CD4-positive, CD25-positive, alpha-beta regulatory T cell (primary cell): ENCODE results near the gene FOXL3. TPM values are rescaled to one million over a fixed set of nuclear protein-coding genes. Genes with fewer than 3 reads are reported as not detected.

ENCODE experiments used
- ATAC-seq, 2 donors: fragments of 150-1000 bp; cut with Tn5 transposase; one replicate each; pipeline ENCODE4 v1.10.0; 2021; ENCODE audit warnings: low read depth in 2 of 2, moderate number of reproducible peaks in 2 of 2, moderate library complexity in 1 of 2
- DNase-seq, 3 donors: peaks; one replicate each; pipeline versions ENCODE4 v3.0.0 to v3.0.0-alpha.2; 2012 to 2022; ENCODE audit warnings: mixed read lengths in 1 of 3
- H3K27ac ChIP-seq: one replicate; pipeline ENCODE4 v1.7.0; 2013; ENCODE audit warnings: mild to moderate bottlenecking, low read length; ENCODE audit not compliant: insufficient read depth, poor library complexity, severe bottlenecking
- H3K27me3 ChIP-seq: one replicate; pipeline ENCODE4 v1.7.0; 2013; ENCODE audit warnings: low read length; ENCODE audit not compliant: control insufficient read depth, insufficient read depth
- H3K36me3 ChIP-seq: one replicate; pipeline ENCODE4 v1.7.0; 2013; ENCODE audit warnings: mild to moderate bottlenecking, low read length, moderate library complexity; ENCODE audit not compliant: control insufficient read depth, insufficient read depth
- H3K4me1 ChIP-seq: 2 replicates; pipeline ENCODE4 v1.7.0; 2013; ENCODE audit warnings: mild to moderate bottlenecking, low read length; ENCODE audit not compliant: insufficient read depth, control insufficient read depth, poor library complexity, severe bottlenecking
- H3K4me3 ChIP-seq: one replicate; pipeline ENCODE4 v1.7.0; 2013; ENCODE audit warnings: low read depth, mild to moderate bottlenecking, low read length, moderate library complexity
- H3K9me3 ChIP-seq, 2 experiments: 1 replicate in 1 of 2; 2 replicates in 1 of 2; pipeline ENCODE4 v1.7.0; 2013; ENCODE audit warnings: low read length in 2 of 2, mild to moderate bottlenecking in 1 of 2, moderate library complexity in 1 of 2; ENCODE audit not compliant: control insufficient read depth in 2 of 2
- H3K27ac Mint-ChIP-seq, 3 donors: one replicate each; pipeline ENCODE4 v1.8.0; 2020 to 2022; ENCODE audit warnings: mild to moderate bottlenecking in 3 of 3, mixed read lengths in 3 of 3, moderate library complexity in 2 of 3
- H3K27me3 Mint-ChIP-seq: one replicate; pipeline ENCODE4 v1.8.0; 2022; ENCODE audit warnings: mild to moderate bottlenecking, mixed read lengths
- H3K36me3 Mint-ChIP-seq: one replicate; pipeline ENCODE4 v1.8.0; 2020; ENCODE audit warnings: mixed read lengths
- H3K4me1 Mint-ChIP-seq, 4 donors: one replicate each; pipeline ENCODE4 v1.8.0; 2020 to 2022; ENCODE audit warnings: mixed read lengths in 4 of 4, mild to moderate bottlenecking in 1 of 4
- H3K4me3 Mint-ChIP-seq, 4 donors: one replicate each; pipeline ENCODE4 v1.8.0; 2020 to 2022; ENCODE audit warnings: mild to moderate bottlenecking in 4 of 4, mixed read lengths in 4 of 4, moderate library complexity in 3 of 4
- H3K9me3 Mint-ChIP-seq, 7 donors: one replicate each; pipeline ENCODE4 v1.8.0; 2020 to 2022; ENCODE audit warnings: mixed read lengths in 7 of 7, mild to moderate bottlenecking in 3 of 7, moderate library complexity in 2 of 7
- polyA plus RNA-seq, 4 donors: library from polyadenylated mRNA; unstranded; fragments of 300-500 nt; fragmentation: Illumina TruSeq; gene quantifications; one replicate each; pipeline ENCODE4 v1.2.3, GENCODE V29; 2021
- total RNA-seq: library from RNA; stranded (reverse); gene quantifications from one replicate; pipeline ENCODE4 v1.2.3, GENCODE V29; 2022

The FOXL3 gene
- total and polyA plus RNA-seq, 5 donors from 2014 or later: not detected

- no peaks in the 10 kb centered on the region for H3K4me1 ChIP-seq
- Mint-ChIP-seq H3K27ac (no peak overlapping the region), H3K4me3 (no peak overlapping the region), H3K27me3 (no peaks in the 10 kb centered on the region), H3K4me1 (peaks cover 0 to 7% (median 2%) of the 10 kb centered on the region in 4 donors), H3K9me3 (peaks cover 0 to 5% (median 0%) of the 10 kb centered on the region in 7 donors), H3K36me3 (peaks cover under 1% of the 10 kb centered on the region)
- H3K9me3 ChIP-seq: no peaks in the 10 kb centered on the region
- ATAC-seq (no peak), DNase-seq (no peak)
- H3K27me3 ChIP-seq: no peaks in the 10 kb centered on the region
- H3K4me3 ChIP-seq: no peak overlapping the region
- H3K36me3 ChIP-seq: no peaks in the 10 kb centered on the region
- H3K27ac ChIP-seq: no peak overlapping the region
These were observed 49.7 kb downstream of the FOXL3 start for GRCh38 chr7:339696-340095.

GRCh38 chr7:340200-340937, 50.4 kb downstream of the FOXL3 start:
- ATAC-seq: no peak
- Mint-ChIP-seq H3K27ac (no peak overlapping the region), H3K4me3 (no peak overlapping the region), H3K36me3 (peaks cover 4% of the 10 kb centered on the region), H3K27me3 (no peaks in the 10 kb centered on the region), H3K4me1 (peaks cover 0 to 5% (median 1%) of the 10 kb centered on the region in 4 donors), H3K9me3 (peaks cover 0 to 3% (median 0%) of the 10 kb centered on the region in 7 donors)
- Histone ChIP-seq H3K27ac (no peak overlapping the region), H3K27me3 (no peaks in the 10 kb centered on the region), H3K9me3 (no peaks in the 10 kb centered on the region), H3K4me1 (no peaks in the 10 kb centered on the region), H3K36me3 (no peaks in the 10 kb centered on the region), H3K4me3 (no peak overlapping the region)
- no peak for DNase-seq

Other genes starting within 250 kb of the FOXL3 start
- not detected for gene FAM20C, start 97.6 kb upstream of the FOXL3 start, total RNA-seq
- not detected for gene FAM20C, start 97.6 kb upstream of the FOXL3 start, polyA plus RNA-seq
- gene PDGFA, start 229.7 kb downstream of the FOXL3 start, total RNA-seq: 2.9 TPM
- not detected for gene PDGFA, start 229.7 kb downstream of the FOXL3 start, polyA plus RNA-seq